HG02943 (cell line): ENCODE data around the gene ADARB1.

Source experiments
- ATAC-seq: cut with Tn5 transposase; IDR thresholded peaks from one replicate; pipeline ENCODE4 v1.9.1; 2021; ENCODE audit warnings: mild to moderate bottlenecking, low read depth, moderate library complexity; ENCODE audit not compliant: unreplicated experiment

The ADARB1 gene

DNA sequence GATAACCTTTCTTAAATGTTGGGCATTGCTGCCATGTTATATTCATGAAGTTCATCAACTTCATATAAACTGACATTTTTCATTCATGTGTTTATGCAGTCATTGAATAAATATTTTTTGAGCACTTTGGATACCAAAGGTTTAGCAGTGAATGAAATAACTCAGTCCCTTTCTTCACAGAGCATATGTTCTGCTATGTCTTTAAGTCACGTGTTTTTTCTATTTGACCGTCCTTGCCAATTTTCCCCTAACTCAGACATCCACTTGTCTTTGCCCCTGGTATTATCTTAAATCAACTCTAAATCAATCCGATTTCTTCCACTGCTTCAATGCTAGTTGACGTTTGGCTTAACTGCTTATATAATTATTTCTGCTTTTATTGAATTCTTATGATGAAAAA, 16.6 kb downstream of the ADARB1 start:
- no peak for ATAC-seq

- no peak for ATAC-seq
Observed at GRCh38 chr21:45091550-45092322, 17.4 kb downstream of the ADARB1 start.

DNA sequence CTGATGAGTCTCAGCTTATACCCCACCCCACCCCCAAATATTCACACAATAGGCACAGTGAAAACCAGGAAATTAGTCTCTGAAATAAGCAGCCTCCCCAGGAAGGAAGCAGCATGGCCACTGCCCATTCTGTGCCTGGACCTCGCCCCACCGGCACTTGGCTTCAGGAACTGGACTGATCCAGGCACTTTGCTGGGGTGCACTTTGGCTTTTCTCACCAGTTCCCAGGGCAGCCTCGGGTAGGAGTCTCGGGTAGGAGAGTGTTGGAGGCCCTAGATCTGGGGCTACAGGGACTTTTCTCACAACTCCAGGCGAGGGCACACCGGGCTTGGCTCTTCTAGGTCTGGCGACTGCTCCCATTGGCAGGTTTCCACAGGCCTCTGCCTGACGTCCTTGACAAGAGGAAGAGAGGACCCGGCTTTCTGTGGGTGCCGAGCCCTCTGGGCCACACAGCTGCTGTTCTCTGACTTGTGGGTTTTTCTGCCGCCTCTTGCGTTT, 18.7 kb downstream of the ADARB1 start:
- ATAC-seq: no peak

DNA sequence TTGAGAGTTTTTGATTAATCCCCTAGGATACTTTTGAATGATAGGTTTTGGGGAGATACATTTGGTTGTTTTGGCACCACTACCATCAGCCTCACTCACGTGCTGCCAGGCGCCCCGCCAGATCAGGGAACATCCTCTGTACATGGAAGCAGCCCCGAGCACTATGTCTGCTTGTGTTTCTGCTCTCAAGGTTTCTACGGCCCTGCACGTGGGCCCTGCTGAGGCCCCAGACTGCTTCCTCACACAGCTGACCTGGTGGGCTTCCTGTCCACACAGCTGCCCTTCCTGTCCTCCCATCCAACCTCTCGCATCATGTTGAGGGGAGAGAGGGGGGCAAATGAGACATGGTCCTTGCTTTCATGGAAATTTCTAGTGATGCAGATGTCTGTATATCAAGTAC, 20.0 kb downstream of the ADARB1 start:
- no peak for ATAC-seq

- ATAC-seq: no peak
Observed at GRCh38 chr21:45095505-45095904, 21.1 kb downstream of the ADARB1 start.

DNA sequence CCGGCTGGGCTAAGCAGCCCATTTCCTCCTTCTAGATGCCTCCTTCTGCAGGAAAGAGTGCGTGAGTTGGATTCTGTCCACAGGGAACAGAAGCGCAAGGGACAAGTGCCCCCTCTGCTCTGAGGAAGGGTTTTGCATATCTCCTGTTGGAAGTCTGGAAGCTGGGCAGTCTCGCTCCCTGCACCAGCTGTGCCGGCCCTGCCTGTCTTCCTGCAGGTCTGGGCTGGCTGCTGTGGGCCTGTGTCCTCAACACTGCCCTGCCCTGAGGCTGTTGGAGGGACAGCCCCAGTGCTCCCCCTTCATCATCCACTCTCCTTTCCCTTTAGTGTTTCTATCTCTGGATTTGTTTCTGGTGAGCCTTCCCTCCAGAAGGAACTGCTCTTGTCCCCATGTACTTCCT, 21.8 kb downstream of the ADARB1 start:
- no peak for ATAC-seq

DNA sequence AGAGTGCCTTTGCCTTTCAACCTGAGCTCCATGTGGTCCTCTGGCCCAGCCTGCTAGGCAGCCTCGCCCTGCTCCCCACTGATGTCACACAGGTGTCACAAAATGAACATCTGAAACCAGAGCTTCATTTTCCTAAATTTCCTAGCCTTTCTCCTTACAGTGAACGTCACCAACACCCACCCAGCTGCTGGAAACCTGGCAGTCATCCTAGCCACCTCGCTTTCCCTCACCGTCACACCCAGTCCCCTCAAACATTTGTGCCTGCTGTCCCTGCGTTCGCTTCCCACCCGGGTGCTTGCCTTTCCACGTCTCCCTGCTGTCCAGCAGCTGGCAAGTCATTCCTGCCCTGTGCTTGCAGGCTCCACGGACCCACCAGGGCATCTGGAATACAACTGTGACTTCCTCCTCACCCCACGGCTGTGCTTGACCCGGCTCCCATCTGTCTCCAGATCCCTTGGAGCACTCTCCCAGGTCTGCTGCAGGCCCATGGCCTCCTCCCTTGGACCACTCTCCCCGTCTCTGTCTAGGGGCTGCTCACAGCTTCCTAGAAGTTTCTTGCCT, 23.5 kb downstream of the ADARB1 start:
- no peak for ATAC-seq

DNA sequence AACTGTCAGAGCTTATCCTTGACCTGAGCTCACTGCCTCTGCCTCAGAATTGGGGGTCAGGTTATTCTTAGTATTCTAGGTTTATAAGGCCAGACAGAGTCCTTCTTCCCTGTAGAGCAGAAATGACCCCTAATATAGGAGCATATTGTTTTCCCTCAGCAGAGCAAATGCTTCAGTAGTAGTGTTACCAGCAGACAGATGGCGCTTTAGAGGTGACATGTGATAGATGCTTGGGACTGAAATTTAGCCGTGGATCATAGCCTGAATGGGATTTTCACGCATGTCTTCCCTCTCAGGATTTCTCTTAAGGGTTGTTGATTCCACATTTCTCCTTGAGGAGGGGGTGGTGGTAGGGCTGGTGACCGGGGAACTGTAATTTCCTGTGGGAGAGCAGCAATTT, 24.5 kb downstream of the ADARB1 start:
- no peak for ATAC-seq

DNA sequence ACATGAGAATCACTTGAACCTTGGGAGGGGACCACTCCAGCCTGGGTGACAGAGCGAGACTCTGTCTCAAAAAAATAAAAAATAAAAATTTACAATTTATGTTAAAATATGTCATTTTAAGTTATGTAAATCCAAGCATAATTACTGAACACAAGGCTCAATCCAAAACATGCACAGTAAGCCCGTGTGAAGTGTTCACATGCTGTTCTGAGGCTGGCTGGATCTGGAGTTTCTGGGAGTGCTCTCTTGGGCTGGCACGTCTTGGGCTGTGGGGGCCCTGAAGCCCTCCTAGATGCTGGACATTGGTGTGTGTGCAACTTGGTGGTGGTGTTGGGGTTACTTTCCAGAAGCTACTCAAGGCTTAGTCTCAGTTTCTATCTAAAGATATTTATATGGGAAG, 25.2 kb downstream of the ADARB1 start:
- ATAC-seq: no peak

GRCh38 chr21:45100866-45101265, 26.5 kb downstream of the ADARB1 start:
- no peak for ATAC-seq

- no peak for ATAC-seq
Observed at GRCh38 chr21:45102391-45102932, 28.1 kb downstream of the ADARB1 start.

DNA sequence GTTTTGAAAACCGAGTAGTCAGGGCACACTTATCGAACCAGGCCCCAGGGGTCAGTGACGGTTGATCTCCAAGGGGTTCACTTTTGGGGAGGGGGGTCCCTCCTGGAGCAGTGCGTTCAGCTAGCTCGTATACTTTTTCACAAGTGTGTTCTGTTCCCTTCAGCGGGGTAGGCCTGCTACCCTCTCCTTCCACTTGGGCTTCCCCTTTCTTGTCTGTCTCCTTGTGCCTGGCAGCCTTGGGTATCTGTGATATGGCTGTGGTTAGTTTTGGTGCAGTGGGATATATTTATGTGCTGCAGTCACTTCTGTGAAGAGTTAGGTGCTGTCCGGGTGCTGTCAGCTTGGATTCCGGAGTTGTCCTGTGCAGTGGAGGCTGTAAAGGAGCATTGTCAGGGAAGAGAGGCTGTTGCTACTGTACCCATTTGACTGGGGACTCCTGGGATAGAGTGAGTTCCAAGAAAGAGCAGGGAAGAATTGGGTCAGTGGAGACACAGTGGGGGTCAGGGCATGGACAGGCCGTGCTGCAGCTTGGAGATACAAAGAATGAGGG, 29.7 kb downstream of the ADARB1 start:
- ATAC-seq: no peak

- no peak for ATAC-seq
Observed at GRCh38 chr21:45104560-45104959, 30.2 kb downstream of the ADARB1 start.

- ATAC-seq: no peak
Observed at GRCh38 chr21:45105906-45106485, 31.6 kb downstream of the ADARB1 start.

GRCh38 chr21:45108034-45108790, 33.8 kb downstream of the ADARB1 start:
- ATAC-seq: no peak

DNA sequence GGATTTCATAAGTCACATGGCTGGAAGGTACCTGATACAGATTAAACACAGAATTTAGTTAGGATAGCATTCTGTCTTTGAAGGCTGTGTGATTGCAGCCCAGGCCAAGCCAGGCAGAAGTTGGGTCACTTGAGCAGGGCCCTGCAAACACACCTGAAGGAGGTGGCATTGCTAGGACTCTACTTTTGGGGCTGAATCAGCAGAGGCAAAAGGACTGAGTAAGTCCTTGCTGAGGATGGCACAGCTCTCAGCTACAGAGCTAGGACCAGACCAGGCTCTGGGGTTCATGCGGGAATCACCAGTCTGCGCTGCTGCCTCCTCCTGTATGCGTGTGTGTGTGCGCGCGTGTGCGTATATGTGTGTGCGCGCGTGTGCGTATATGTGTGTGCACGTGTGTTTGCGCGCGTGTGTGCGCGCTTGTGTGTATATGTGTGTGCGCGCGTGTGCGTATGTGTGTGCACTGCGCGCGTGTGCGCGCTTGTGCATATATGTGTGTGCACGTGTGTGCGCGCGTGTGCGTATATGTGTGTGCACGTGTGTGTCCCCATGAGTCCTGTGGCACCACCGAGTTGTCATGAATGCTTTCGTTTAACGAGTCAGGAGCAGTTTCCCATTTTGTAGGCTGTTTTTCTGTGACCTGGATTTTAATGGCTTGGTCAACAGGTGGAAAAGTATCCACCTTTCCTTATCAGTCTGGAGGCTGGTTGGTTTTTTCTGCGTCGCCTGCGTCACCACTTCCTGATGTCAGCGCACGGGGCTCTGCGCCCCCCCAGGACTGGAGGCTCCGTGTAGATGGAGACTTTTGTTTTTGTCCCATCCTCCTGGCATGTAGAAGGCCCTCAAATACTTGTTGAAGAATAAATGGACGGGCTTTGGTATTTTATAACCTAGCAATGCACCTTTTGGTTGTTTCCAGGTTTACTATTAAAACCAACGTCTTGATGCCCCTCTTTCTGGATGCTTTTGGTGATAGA, 34.7 kb downstream of the ADARB1 start:
- no peak for ATAC-seq

DNA sequence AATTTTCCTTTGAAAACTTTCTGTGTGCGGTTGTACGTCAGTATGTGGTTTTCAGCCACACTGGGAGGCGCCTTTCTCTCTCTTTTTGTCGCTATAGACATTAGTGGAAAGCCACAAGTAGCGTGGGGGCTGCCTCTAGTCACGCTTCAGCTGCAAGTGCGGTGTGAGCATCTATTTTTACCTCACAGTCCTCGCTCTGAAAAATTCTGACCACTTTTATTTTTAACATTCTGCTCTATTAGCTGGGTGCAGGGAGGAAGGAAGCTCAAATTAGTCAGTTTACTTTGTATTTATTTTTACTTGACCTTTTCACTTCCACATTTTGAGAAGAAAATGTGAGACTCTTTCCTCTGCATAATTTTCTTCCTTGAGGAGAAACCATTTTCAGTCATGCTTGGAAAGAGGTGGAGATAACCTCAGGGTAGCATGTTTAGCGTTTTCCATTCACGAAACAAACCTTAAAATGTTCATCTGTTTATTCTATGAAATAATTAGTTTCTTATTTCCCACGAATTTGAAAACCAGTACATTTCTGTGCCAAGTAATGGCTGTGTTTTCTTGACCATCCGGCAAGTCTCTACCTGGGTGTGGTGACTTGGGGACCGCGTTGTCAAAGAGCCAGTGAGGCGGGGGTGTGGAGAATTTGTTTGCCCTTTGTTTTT, 35.6 kb downstream of the ADARB1 start:
- peak; percentile 84 for ATAC-seq

- no peak for ATAC-seq
Observed at GRCh38 chr21:45110873-45111624, 36.7 kb downstream of the ADARB1 start.
